ENCODE results near the gene APMAP. TPM values are rescaled to one million over a fixed set of nuclear protein-coding genes. Genes with fewer than 3 reads are reported as not detected.

The APMAP gene
- total and polyA plus RNA-seq, 2 of the 13 experiments (the other 11 are each of a cell fraction or from before 2014, with no cell fraction given) = 168 to 214 TPM

- TF ChIP-seq ZBTB34 (CRISPR knock-in tag; IDR thresholded peaks at IDR 0.05) (no peak), HINFP (CRISPR knock-in tag; IDR thresholded peaks at IDR 0.05; ENCODE audit: low read depth) (0 out of 2 replicates have a peak, but pooled peaks have one; percentile 51), MTA1 (CRISPR knock-in tag; IDR thresholded peaks at IDR 0.05; ENCODE audit: borderline replicate concordance) (0 out of 2 replicates have a peak, but pooled peaks have one; percentile 51), DPF2 (CRISPR knock-in tag; IDR thresholded peaks at IDR 0.05; ENCODE audit: borderline replicate concordance, low read depth) (0 out of 2 replicates have a peak, but pooled peaks have one; percentile 20), FOXM1 (CRISPR knock-in tag; IDR thresholded peaks at IDR 0.05) (no peak), KLF13 (CRISPR knock-in tag; IDR thresholded peaks at IDR 0.05) (no peak; the same call in 1 of the 2 replicates), ZKSCAN5 (CRISPR knock-in tag; IDR thresholded peaks at IDR 0.05) (no peak), TRIM22 (IDR thresholded peaks at IDR 0.05) (no peak), ZNF687 (CRISPR knock-in tag; IDR thresholded peaks at IDR 0.05) (peak; percentile 86), DZIP1 (CRISPR knock-in tag; IDR thresholded peaks at IDR 0.05) (no peak), ZNF614 (CRISPR knock-in tag; IDR thresholded peaks at IDR 0.05; ENCODE audit: borderline replicate concordance) (peak; percentile 70; the same call in 1 of the 2 replicates), ZNF335 (CRISPR knock-in tag; IDR thresholded peaks at IDR 0.05) (no peak), KAT8 (CRISPR knock-in tag; IDR thresholded peaks at IDR 0.05) (peak; percentile 76), SIX1 (CRISPR knock-in tag; IDR thresholded peaks at IDR 0.05; ENCODE audit: borderline replicate concordance) (no peak), ATF4 (CRISPR knock-in tag; IDR thresholded peaks at IDR 0.05) (no peak), NCOA5 (CRISPR knock-in tag; IDR thresholded peaks at IDR 0.05) (no peak)
Measured at GRCh38 chr20:25032478-25033264, 40.1 kb upstream of the APMAP start (continued).

All from HepG2 (cell line).